Measurements from ENCODE around the gene RTN4R. TPM values are rescaled to one million over a fixed set of nuclear protein-coding genes. Genes with fewer than 3 reads are reported as not detected.

Gene RTN4R
- total RNA-seq, 1 experiment from 2014 or later: 19.0 TPM

GRCh38 chr22:20192972-20193760, 75.0 kb downstream of the RTN4R start:
- BruUV-seq (replicated peaks): no TSS peak
- Histone ChIP-seq H3K79me2 (ENCODE audit: insufficient read depth, low read length) (no peaks in the 10 kb centered on the region), H3K9me2 (ENCODE audit: insufficient read depth) (no peaks in the 10 kb centered on the region), H3K9me3 (ENCODE audit: control insufficient read depth in 1 of 2, insufficient read depth in 1 of 2, low read depth in 1 of 2, low read length in 2 of 2) (no peaks in the 10 kb centered on the region), H3K9ac (ENCODE audit: low read length) (no peak overlapping the region), H3K27me3 (ENCODE audit: insufficient read depth, low read length) (no peaks in the 10 kb centered on the region), H3K4me2 (ENCODE audit: low read length) (no peak overlapping the region), H3K36me3 (ENCODE audit: control insufficient read depth in 1 of 2, insufficient read depth in 2 of 2, low read length in 2 of 2) (no peaks in the 10 kb centered on the region), H3K27ac (ENCODE audit: low read depth, low read length) (no peak overlapping the region), H4K20me1 (ENCODE audit: insufficient read depth) (no peaks in the 10 kb centered on the region), H3K4me3 (replicated peaks in 1 of 2; ENCODE audit: low read depth in 1 of 2, low read length in 2 of 2) (no peak overlapping the region), H2AFZ (ENCODE audit: low read depth, low read length, poor library complexity, severe bottlenecking) (no peak overlapping the region), H3K4me1 (ENCODE audit: control insufficient read depth in 1 of 2, insufficient read depth in 2 of 2, low read length in 2 of 2) (no peaks in the 10 kb centered on the region)
- ChIA-PET CTCF (no interaction called here), POLR2A (no interaction called here), RAD21 (ENCODE audit: low non-redundant PET in 1 of 2, low total read pairs in 2 of 2, uncharacterized antibody in 2 of 2, unreplicated experiment in 2 of 2) (no interaction called here)
- DNase-seq (ENCODE audit: low read depth, low spot score) (no peak), ATAC-seq (peak; percentile 44; the same call in 1 of the 2 replicates)
- intact Hi-C loops (cut with micrococcal nuclease): no loop called here
- TF ChIP-seq CBX3 (IDR thresholded peaks at IDR 0.05; ENCODE audit: low read depth) (no peak), SP1 (IDR thresholded peaks at IDR 0.05; ENCODE audit: low read depth) (no peak), POLR2A (IDR thresholded peaks at IDR 0.05; ENCODE audit: borderline replicate concordance, extremely low read depth, insufficient read depth, insufficient read length) (no peak), EGR1 (IDR thresholded peaks at IDR 0.05; ENCODE audit: low read depth) (no peak), YY1 (IDR thresholded peaks at IDR 0.05; ENCODE audit: extremely low read depth, insufficient replicate concordance, low read depth, low read length) (no peak), MAX (IDR thresholded peaks at IDR 0.05) (no peak), JUND (IDR thresholded peaks at IDR 0.05) (no peak), EZH2 (IDR thresholded peaks at IDR 0.05) (no peak), SRF (IDR thresholded peaks at IDR 0.05; ENCODE audit: low read depth) (no peak), SIN3A (IDR thresholded peaks at IDR 0.05; ENCODE audit: low read depth) (no peak), FOSL1 (IDR thresholded peaks at IDR 0.05; ENCODE audit: low read depth) (no peak), ZBTB33 (IDR thresholded peaks at IDR 0.05; ENCODE audit: extremely low read depth, insufficient replicate concordance, low read length) (no peak), EZH2phosphoT487 (IDR thresholded peaks at IDR 0.05; ENCODE audit: borderline replicate concordance) (no peak), ELF1 (IDR thresholded peaks at IDR 0.05; ENCODE audit: borderline replicate concordance, low read depth) (no peak), ZNF274 (IDR thresholded peaks at IDR 0.05; ENCODE audit: low read depth, low read length) (no peak)

All from HCT116 (cell line).